Measurements from ENCODE around the gene DSG2.

The DSG2 gene

GRCh38 chr18:31558567-31558966 is 60.6 kb downstream of the DSG2 start:
- no peak for DNase-seq

DNA sequence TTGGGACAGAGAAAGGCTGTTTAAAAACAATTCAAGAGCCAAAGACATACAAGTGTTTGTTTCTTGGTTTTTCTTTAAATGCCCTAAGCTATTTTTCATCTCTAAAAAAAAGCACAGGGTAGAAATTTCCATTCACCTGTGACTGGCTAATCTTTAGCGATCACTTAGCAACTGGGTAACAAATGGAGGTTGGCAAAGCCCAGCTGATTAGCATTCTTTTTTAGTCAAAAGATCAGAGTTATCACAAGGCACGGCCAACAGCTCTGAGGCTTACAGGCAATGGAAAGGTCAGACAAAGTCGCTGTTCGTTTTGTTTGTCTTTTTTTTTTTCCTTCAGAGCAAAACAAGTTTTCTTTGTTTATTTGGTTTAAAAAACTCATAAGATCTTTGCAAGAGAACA is 64.7 kb downstream of the DSG2 start:
- DNase-seq: no peak

GRCh38 chr18:31563778-31564177 is 65.8 kb downstream of the DSG2 start:
- DNase-seq: no peak

- DNase-seq: no peak
Observed at GRCh38 chr18:31565345-31565744, 67.4 kb downstream of the DSG2 start.

GRCh38 chr18:31565782-31566512 is 68.0 kb downstream of the DSG2 start:
- no peak for DNase-seq

DNA sequence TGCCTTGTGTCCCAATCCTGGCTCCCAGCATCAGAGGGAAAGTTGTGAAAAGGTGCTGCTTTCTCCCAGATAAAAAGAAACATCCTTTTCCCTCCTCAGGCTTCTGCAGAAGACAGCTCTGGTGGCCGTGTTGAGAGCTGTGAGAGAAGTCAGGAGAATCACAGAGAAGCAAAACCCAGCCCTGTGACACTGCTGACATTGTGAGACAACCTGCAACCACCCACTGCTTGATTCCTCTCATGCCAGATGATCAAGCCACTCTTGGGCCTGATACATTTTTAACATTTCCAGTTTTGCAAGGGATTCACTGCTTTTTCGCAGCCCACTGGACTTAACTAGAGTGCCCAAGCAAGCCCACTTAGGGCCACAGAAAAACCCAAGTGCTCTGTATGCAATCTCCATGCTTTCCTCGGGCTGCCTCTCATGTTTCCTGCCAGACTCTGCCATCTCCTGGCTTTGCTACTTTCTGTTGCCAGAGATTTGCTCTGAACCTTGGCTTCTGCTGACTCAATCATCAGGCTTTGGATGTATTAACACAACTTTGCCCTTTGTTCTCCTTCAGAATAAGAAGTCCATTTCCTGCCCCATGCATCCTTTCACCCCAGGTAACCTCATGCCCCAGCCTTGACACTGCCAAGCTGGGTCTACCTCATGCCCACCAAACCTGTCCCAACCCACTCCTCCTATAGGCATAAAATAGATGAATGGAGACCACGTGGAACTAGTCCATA is 68.8 kb downstream of the DSG2 start:
- DNase-seq: no peak

DNA sequence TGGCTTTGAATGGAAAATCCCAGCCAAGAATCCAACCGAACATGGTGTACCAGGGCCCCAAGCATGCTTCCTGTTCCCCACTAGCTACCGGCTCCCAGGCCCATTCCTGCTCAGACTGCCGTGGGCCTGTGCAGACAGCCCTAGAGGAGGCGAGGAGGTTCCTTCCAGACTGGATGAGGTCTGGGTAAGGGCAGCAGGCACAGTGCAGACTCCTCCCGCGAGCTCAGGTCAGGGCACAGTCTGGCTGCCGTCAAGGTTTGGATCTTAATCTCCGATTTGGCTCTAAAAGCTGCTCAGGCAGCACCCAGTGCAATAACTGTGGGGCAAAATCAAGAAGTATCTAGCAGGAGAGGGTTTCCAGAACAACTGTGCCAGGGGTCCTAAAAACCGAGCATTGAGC is 74.4 kb downstream of the DSG2 start:
- DNase-seq: no peak

DNA sequence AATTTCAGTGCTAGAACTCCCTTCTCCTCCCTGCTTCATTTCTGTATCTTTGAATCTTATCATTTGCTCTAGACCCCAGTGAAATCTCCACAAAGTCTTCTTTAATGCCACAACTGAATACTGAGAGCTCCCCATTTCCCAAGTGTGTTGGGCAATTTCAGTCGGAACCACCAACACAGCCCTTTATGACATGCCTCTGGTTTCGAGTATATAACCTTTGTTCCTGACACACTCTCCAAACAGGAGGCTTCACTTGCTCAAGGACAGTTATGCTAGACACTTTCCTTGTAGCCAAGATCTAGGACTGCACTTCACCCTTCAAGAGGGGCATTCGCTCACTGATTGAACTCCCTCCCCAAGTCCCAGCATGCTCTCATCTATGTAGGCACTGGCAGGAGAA is 75.1 kb downstream of the DSG2 start:
- no peak for DNase-seq

DNA sequence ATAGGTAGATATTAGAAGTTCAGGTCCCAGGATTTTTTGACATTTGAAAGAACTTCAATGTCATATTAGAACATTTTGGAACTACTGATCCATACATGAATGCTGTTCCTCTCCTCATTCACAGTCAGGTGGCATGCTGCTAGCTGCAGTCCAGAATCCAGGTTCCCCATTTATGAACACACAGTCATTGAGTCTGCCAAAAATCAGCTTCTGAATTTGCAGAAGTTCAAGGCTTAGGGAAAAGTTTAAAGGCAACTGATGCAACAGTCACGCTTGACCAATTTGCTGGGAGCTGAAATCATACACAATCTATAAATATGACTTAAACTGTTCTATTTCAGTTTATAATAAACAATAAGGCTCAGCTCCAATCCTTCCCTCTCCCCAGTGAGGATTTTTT is 76.4 kb downstream of the DSG2 start:
- DNase-seq: no peak

- DNase-seq: no peak
Observed at GRCh38 chr18:31575515-31576257, 77.7 kb downstream of the DSG2 start.

DNA sequence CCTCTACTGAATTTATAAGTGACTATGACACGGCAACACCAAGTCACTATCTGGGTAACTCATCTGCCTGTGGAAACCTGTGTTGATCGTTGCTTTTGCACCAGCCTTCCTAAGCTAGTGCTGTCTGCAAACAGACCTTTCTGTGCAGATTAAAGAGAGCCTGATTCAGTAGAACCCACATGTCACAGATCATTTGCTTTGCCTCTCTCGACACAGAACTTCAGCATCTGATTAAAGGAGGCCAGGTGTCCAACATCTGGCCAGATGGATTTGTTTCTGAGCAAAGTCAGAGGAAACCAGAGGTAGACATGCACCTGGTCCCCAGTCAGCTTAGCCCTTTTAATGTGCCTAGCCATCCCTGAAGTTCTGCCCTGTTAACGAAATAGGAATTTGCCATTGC is 78.7 kb downstream of the DSG2 start:
- DNase-seq: no peak

DNA sequence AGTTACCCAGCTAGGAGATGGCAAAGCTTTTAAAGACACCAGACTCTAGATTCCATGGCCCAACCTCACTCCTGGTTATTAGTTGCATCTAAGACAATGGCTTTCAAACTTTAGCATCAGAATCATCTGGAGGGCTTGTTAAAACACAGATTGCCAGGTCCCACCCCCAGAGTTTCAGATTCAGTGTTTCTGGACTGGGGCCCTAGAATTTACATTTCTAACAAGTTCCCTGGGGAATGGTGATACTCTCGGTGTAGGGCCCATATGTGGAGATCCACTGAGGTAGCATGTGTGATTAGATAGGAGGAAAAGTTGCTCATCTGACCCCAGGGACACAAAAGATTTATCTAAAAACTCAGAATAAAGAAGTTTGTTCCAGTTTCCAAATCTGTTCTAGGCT is 79.2 kb downstream of the DSG2 start:
- no peak for DNase-seq

DNA sequence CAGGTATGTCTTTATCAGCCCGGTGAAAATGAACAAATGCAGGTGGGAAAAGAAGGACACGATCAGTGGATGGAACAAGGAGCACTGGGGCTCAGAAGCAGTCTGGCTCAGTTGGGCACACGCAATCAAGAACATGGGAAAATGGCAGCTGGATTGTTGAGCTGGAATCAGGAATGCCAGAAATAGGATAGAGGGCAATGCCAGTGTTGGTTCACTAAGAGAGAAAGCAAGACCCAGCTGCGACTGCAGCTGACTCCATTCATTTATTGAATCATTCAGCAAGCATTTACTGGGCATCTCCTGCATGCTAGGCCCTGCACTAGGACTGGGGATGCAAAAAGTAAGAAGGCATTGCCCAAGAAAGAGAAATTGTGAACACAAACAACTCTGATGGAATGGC is 80.1 kb downstream of the DSG2 start:
- DNase-seq: no peak

GRCh38 chr18:31579375-31579774 is 81.4 kb downstream of the DSG2 start:
- no peak for DNase-seq

DNA sequence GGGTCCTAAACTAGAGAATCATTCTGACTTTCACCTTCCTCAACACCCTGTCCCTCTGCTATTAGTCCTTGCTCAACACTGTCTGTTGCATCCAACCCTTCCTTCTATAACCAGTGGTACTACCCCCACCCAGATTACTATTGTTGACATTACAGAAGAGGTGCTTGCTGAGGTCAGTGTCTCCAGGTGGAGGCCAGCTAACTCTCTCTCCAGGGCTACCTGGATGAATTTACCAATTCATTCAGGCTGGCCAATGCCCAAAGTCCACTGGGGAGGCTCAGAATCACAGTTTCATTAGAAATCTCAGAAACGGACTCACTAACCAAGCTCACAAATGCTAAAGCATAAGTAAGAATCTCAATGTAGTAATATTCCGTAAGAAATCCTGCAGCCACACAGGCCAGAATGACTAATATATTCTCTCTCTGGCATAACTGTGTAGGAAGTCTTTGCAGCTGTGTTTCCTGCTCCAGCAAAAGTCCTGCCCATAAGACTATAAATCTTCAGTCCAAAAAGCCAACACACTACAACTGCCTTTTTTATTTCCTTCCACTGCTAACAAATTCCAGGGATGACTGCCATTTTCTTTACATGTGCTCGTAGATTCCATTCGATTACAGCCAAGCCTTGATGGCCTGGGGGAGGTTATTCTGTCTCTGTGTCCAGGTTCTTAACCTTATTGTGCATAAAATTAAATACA is 83.7 kb downstream of the DSG2 start:
- no peak for DNase-seq

DNA sequence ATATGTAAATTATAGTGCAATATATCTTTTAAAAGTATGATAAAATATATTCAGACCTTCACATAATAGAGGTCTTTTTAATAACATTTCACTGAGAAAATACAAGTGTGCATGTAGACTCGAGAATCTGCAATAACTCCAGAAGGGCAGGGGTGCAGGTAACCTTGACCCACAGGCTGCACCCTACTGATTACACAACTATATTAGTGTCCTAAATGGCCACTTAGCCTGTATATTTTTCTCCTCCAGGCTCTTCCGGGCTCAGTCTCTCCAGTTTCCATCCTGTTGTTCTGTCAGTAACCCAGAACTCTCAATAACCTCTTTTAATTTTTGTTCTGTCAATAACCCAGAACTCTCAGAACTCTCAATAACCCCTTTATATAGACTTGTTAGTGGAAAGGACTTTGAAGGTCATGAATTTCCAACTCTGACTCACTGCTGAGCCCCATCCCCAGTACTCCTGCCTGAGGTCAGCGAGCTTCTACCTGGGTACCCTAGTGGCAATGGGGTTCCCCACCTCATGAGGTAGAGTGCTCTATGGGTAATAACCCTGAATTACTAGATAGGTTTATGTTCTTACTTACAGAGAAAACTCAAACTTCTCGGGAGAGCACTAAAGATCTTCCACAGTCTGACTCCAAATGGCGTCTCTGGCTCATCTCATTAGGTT is 85.3 kb downstream of the DSG2 start:
- DNase-seq: no peak

DNA sequence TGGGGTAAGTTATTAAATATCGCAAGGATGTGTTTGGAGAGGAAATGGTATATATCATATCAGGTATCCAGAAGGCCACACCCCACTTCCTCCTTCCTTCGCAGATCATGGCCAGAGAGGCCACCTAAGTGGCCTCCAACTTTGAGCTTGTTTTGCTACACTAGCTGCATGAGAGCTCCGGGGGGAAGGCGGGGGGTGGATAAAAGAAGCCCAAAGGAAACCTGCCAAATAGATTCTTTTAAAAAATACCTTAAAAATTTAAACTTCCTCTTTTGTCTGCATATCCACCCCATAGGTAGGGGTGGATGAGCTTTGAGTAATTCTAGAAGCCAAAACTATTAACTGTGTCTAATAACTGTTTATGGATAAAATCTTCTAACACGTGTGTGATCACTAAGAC is 88.0 kb downstream of the DSG2 start:
- DNase-seq: no peak

GRCh38 chr18:31586616-31587015 is 88.6 kb downstream of the DSG2 start:
- no peak for DNase-seq

GRCh38 chr18:31587529-31587928 is 89.6 kb downstream of the DSG2 start:
- no peak for DNase-seq

GRCh38 chr18:31590570-31590969 is 92.6 kb downstream of the DSG2 start:
- no peak for DNase-seq

DNA sequence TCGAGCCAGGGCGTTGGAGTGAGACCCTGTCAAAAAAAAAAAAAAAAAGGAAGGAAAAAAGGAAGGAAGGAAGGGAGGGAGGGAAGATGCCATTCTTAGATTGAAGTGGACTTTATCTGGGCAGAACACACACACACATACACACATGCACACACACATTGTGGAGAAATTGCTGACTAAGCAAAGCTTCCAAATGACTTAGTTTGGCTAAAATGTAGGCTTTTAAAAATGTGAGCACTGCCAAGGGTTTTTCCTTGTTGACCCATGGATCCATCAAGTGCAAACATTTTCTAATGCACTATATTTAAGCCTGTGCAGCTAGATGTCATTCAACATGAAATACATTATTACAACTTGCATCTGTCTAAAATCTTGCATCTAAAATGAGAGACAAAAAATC is 93.1 kb downstream of the DSG2 start:
- DNase-seq: no peak

DNA sequence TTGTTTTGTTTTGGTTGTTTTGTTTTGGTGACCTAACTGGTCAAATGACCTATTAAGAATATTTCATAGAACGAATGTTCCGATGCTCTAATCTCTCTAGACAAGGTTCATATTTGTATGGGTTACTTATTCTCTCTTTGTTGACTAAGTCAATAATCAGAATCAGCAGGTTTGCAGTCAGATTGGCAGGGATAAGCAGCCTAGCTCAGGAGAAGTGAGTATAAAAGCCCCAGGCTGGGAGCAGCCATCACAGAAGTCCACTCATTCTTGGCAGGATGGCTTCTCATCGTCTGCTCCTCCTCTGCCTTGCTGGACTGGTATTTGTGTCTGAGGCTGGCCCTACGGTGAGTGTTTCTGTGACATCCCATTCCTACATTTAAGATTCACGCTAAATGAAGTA is 93.7 kb downstream of the DSG2 start, which contains the start of gene TTR:
TSS of gene TTR (plus strand) at position 250 of the 400 bp plus-strand sequence. CDS start at position 276, 26 bp downstream.
- no peak for DNase-seq
